Neuronal stem cell (in vitro differentiated cells): ENCODE results near the gene VPS8.
A peak's percentile ranks its signal among the peaks of the same experiment; 100 is the strongest.

Experiments used
- DNase-seq: peaks from one replicate; pipeline ENCODE4 v3.0.0-alpha.2; 2013; ENCODE audit warnings: low spot score
- H2AFZ ChIP-seq: one replicate; pipeline ENCODE4 v1.6.1; 2013; ENCODE audit warnings: mild to moderate bottlenecking, low read length, inconsistent platforms
- H2AK5ac ChIP-seq: 2 replicates; pipeline ENCODE4 v1.6.1; 2013; ENCODE audit warnings: low read depth, mild to moderate bottlenecking, inconsistent platforms, low read length, moderate library complexity, mixed read lengths
- H2BK120ac ChIP-seq: 2 replicates; pipeline ENCODE4 v1.6.1; 2013; ENCODE audit warnings: low read depth, mild to moderate bottlenecking, inconsistent platforms, low read length, moderate library complexity, mixed read lengths
- H2BK12ac ChIP-seq: one replicate; pipeline ENCODE4 v1.6.1; 2013; ENCODE audit warnings: low read length, inconsistent platforms
- H2BK15ac ChIP-seq: 2 replicates; pipeline ENCODE4 v1.6.1; 2013; ENCODE audit warnings: mild to moderate bottlenecking, low read length, inconsistent platforms, mixed read lengths
- H2BK5ac ChIP-seq: one replicate; pipeline ENCODE4 v1.6.1; 2013; ENCODE audit warnings: inconsistent platforms, mild to moderate bottlenecking, low read length, moderate library complexity
- H3K14ac ChIP-seq: one replicate; pipeline ENCODE4 v1.6.1; 2013; ENCODE audit warnings: low read length, inconsistent platforms
- H3K18ac ChIP-seq: 2 replicates; pipeline ENCODE4 v1.6.1; 2013; ENCODE audit warnings: low read length, inconsistent platforms
- H3K23ac ChIP-seq: 2 replicates; pipeline ENCODE4 v1.6.1; 2013; ENCODE audit warnings: low read depth, mild to moderate bottlenecking, mixed read lengths, low read length, inconsistent platforms; ENCODE audit not compliant: poor library complexity
- H3K27ac ChIP-seq: replicated peaks from 3 replicates; pipeline ENCODE4 v1.5.1; 2013; ENCODE audit warnings: low read length, inconsistent platforms
- H3K27me3 ChIP-seq, 3 experiments: 2 replicates each; pipeline ENCODE4 v1.6.1; 2013; ENCODE audit warnings: low read length in 3 of 3, mild to moderate bottlenecking in 2 of 3, inconsistent platforms in 1 of 3, low read depth in 1 of 3, mixed read lengths in 1 of 3, moderate library complexity in 1 of 3; ENCODE audit not compliant: control insufficient read depth in 3 of 3, insufficient read depth in 3 of 3
- H3K36me3 ChIP-seq, 2 donors: replicated peaks in 1 of 2; 2 replicates each; pipeline ENCODE4 v1.6.1; 2013; ENCODE audit warnings: low read length in 2 of 2; ENCODE audit not compliant: control insufficient read depth in 2 of 2, insufficient read depth in 2 of 2
- H3K4ac ChIP-seq: 2 replicates; pipeline ENCODE4 v1.6.1; 2013; ENCODE audit warnings: inconsistent platforms, mild to moderate bottlenecking, low read length, moderate library complexity
- H3K4me1 ChIP-seq, 2 donors: 1 replicate in 1 of 2; 2 replicates in 1 of 2; pipeline ENCODE4 v1.6.1; 2013; ENCODE audit warnings: low read length in 2 of 2, low read depth in 1 of 2; ENCODE audit not compliant: control insufficient read depth in 2 of 2, insufficient read depth in 1 of 2
- H3K4me2 ChIP-seq: one replicate; pipeline ENCODE4 v1.6.1; 2013; ENCODE audit warnings: mild to moderate bottlenecking, low read length, inconsistent platforms; ENCODE audit not compliant: insufficient read depth, poor library complexity, severe bottlenecking
- H3K4me3 ChIP-seq, 2 donors: 2 replicates each; pipeline ENCODE4 v1.5.1; 2013; ENCODE audit warnings: low read length in 2 of 2, mild to moderate bottlenecking in 2 of 2, inconsistent platforms in 1 of 2, moderate library complexity in 1 of 2
- H3K79me1 ChIP-seq: one replicate; pipeline ENCODE4 v1.6.1; 2013; ENCODE audit warnings: low read depth, mild to moderate bottlenecking, inconsistent platforms, low read length, moderate library complexity
- H3K9ac ChIP-seq: one replicate; pipeline ENCODE4 v1.6.1; 2013; ENCODE audit warnings: mild to moderate bottlenecking, low read depth, low read length, inconsistent platforms; ENCODE audit not compliant: poor library complexity
- H3K9me3 ChIP-seq, 2 donors: replicated peaks in 1 of 2; 2 replicates each; pipeline versions ENCODE3 to v1.6.1; 2013; ENCODE audit warnings: low read length in 2 of 2, mild to moderate bottlenecking in 2 of 2, inconsistent platforms in 1 of 2, low read depth in 1 of 2, mixed read lengths in 1 of 2, moderate library complexity in 1 of 2; ENCODE audit not compliant: control insufficient read depth in 2 of 2, insufficient read depth in 1 of 2
- H4K8ac ChIP-seq: one replicate; pipeline ENCODE4 v1.6.1; 2013; ENCODE audit warnings: low read depth, mild to moderate bottlenecking, inconsistent platforms, low read length, moderate library complexity
- H4K91ac ChIP-seq: one replicate; pipeline ENCODE4 v1.6.1; 2013; ENCODE audit warnings: low read length, low read depth, mild to moderate bottlenecking, inconsistent platforms; ENCODE audit not compliant: poor library complexity
- WGBS, 2 donors: extraction: QIAGEN DNeasy Blood & Tissue Kit; methylation state at CpG; one replicate each; pipeline ENCODE4 v1.1.7; 2013; ENCODE audit warnings: missing lambda C conversion rate in 2 of 2, mixed read lengths in 1 of 2; ENCODE audit not compliant: insufficient read length in 2 of 2, insufficient replicate concordance in 1 of 2; ENCODE audit errors: extremely low coverage in 2 of 2; 5-methylcytosine and 5-hydroxymethylcytosine counted together

VPS8 gene

DNA sequence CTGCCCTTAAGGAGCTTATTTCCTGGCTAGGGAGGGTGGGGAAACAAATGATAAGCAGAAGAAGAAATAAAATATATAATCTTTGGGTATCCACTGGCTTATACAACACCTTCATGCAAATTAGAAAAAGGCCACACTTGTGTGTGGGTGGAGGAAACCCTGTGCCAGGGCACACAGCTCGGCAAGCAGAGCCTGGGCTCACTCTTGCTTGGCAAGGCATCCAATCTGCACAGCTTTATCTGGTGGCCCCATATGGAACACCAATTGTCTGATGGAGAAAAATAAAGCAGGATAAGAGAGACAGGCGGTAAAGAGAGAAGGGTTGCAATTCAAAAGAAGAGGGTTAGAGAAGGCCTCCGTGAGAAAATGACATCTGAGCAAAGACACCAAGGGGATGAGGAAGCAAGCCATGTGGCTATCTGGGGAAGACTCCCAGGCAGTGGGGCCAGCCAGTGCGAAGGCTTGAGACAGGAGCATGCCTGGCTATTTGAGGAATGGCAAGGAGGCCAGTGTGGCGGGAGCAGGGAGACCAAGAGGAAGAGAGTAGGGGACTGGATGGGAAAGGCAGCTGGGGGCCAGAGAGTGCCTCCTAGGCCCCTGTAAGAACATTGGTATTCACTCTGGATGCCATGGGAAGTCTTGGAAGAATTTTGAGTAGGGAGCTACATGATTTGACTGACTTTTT lies 22.5 kb upstream of the VPS8 start:
- Histone ChIP-seq H3K27me3 (peaks cover 0 to 27% (median 0%) of the 10 kb centered on the region in 3 experiments), H3K4me3 (no peak overlapping the region), H3K27ac (no peak overlapping the region), H3K36me3 (no peaks in the 10 kb centered on the region), H3K4ac (no peak overlapping the region), H2AFZ (no peak overlapping the region), H3K14ac (no peak overlapping the region), H2BK5ac (no peak overlapping the region), H4K8ac (no peak overlapping the region), H3K23ac (no peak overlapping the region), H3K9ac (no peak overlapping the region), H3K18ac (no peak overlapping the region), H3K4me1 (peaks cover 0 to 2% of the 10 kb centered on the region in 2 donors), H2BK15ac (no peak overlapping the region), H2AK5ac (no peak overlapping the region), H4K91ac (no peak overlapping the region), H2BK12ac (no peak overlapping the region), H2BK120ac (no peak overlapping the region), H3K4me2 (no peak overlapping the region), H3K9me3 (no peaks in the 10 kb centered on the region), H3K79me1 (no peaks in the 10 kb centered on the region)
- no peak for DNase-seq
- WGBS, 2 donors: no CpG with 5 or more reads among the region's 5 CpGs

DNA sequence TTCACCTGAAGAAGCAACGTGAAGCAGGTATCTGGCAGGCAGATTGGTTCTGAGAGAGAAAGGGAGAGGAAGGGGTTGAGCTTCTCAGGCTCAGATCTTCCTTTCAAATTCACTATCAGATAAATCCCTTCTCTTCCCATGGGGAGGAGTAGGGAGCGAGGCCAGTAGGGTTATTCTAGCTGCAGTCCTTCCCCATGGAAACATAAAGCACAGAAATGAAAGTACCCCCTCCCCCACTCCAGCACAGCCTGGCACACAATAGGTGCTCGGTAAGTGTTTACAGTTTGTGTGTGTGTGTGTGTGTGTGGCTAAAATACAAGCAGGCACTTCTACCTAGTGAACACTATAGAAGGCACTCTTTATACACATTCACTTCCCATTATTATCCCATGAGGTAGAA lies 20.8 kb upstream of the VPS8 start:
- H3K18ac ChIP-seq: peak overlapping the region; percentile 41
- H2BK15ac ChIP-seq: no peak overlapping the region
- no peak overlapping the region for H2BK120ac ChIP-seq
- H3K9ac ChIP-seq: no peak overlapping the region
- no peaks in the 10 kb centered on the region for H3K79me1 ChIP-seq
- H3K23ac ChIP-seq: no peak overlapping the region
- H2BK12ac ChIP-seq: no peak overlapping the region
- H3K14ac ChIP-seq: no peak overlapping the region
- no peak overlapping the region for H2AFZ ChIP-seq
- no peak overlapping the region for H3K4me2 ChIP-seq
- H3K4ac ChIP-seq: no peak overlapping the region
- H3K9me3 ChIP-seq: no peaks in the 10 kb centered on the region
- no CpG with 5 or more reads among the region's 3 CpGs for WGBS, 2 donors
- no peaks in the 10 kb centered on the region for H3K36me3 ChIP-seq
- DNase-seq: no peak
- H2AK5ac ChIP-seq: no peak overlapping the region
- H3K4me1 ChIP-seq: peaks cover 4 to 8% of the 10 kb centered on the region in 2 donors
- H4K8ac ChIP-seq: no peak overlapping the region
- H4K91ac ChIP-seq: no peak overlapping the region
- no peak overlapping the region for H3K27ac ChIP-seq
- H3K27me3 ChIP-seq: peaks cover 0 to 14% (median 0%) of the 10 kb centered on the region in 3 experiments
- no peak overlapping the region for H2BK5ac ChIP-seq
- no peak overlapping the region for H3K4me3 ChIP-seq

DNA sequence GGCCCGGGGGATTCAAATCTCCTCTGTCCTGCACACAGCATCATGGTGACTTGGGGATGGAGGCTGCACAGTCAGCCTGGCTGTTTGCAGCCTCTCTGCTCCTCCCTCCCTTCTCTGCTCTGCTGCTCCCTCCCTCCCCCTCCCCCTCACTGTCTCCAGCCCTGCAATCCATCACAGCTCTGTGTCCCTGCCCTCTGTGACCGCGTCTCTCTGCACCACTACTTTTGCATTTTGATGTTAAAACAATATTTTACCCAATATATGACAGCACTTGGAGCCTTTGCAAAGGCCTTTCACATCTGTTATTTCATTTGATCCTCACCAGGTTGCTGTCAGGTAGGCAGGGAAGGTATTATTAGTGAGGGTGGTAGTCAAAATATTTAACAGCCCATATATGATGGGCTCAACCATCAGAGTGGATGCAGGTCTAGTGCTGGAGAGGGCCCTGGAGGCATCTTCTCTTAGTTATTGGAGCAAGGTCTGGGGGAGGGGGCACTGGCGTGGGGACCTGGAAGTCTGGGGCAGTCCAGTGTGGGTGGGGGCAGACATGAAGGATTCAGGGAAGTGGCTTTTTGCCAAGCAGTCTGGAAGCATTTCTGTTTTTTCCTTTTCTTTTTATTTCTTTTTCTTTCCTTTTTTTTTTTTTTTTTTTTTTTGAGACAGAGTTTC lies 16.3 kb upstream of the VPS8 start:
- no peak overlapping the region for H2BK120ac ChIP-seq
- H2BK12ac ChIP-seq: no peak overlapping the region
- peaks cover 6 to 10% of the 10 kb centered on the region in 2 donors for H3K4me1 ChIP-seq
- H2AK5ac ChIP-seq: no peak overlapping the region
- DNase-seq: no peak
- peak overlapping the region; percentile 8 for H3K23ac ChIP-seq
- no peaks in the 10 kb centered on the region for H3K79me1 ChIP-seq
- no peak overlapping the region for H3K4me3 ChIP-seq
- H2AFZ ChIP-seq: peak overlapping the region; percentile 70
- H3K9me3 ChIP-seq: peaks cover 3 to 4% of the 10 kb centered on the region in 2 donors
- no peak overlapping the region for H3K14ac ChIP-seq
- no peak overlapping the region for H4K91ac ChIP-seq
- no peak overlapping the region for H3K4ac ChIP-seq
- H3K27me3 ChIP-seq: peaks cover 0 to 16% (median 0%) of the 10 kb centered on the region in 3 experiments
- no peak overlapping the region for H4K8ac ChIP-seq
- WGBS, 2 donors: no CpG with 5 or more reads among the region's 4 CpGs
- no peak overlapping the region for H3K27ac ChIP-seq
- H2BK5ac ChIP-seq: no peak overlapping the region
- peak overlapping the region; percentile 10 for H2BK15ac ChIP-seq
- peak overlapping the region; percentile 89 for H3K18ac ChIP-seq
- no peak overlapping the region for H3K9ac ChIP-seq
- no peaks in the 10 kb centered on the region for H3K36me3 ChIP-seq
- no peak overlapping the region for H3K4me2 ChIP-seq

DNA sequence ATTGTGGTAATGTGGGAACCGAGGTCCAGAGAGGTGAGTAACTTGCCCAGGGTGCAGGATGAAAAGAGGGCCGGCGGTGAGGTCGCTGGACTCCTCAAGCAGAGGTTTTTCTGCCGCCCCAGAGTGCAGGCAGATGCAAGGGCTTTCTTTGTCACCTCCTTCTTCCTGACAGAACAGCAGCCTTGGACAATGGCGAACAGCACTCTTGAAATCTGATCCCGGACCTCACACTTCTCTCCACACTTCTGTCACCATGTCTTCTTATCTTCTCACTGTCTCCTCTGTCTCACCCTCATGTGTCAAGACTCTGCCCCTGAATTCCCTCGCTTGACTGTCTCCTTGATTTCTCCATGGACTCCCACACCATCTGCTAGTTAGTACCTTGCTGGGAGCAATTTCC lies 15.4 kb upstream of the VPS8 start:
- H2BK12ac ChIP-seq: no peak overlapping the region
- no peaks in the 10 kb centered on the region for H3K79me1 ChIP-seq
- no peak for DNase-seq
- no peak overlapping the region for H3K4me2 ChIP-seq
- no peak overlapping the region for H3K4ac ChIP-seq
- no peak overlapping the region for H3K18ac ChIP-seq
- no peak overlapping the region for H2BK15ac ChIP-seq
- H4K91ac ChIP-seq: no peak overlapping the region
- H2AFZ ChIP-seq: peak overlapping the region; percentile 71
- H2BK120ac ChIP-seq: peak overlapping the region; percentile 17
- H3K4me1 ChIP-seq: peaks cover 6 to 10% of the 10 kb centered on the region in 2 donors
- peaks cover 0 to 22% (median 0%) of the 10 kb centered on the region in 3 experiments for H3K27me3 ChIP-seq
- H3K36me3 ChIP-seq: no peaks in the 10 kb centered on the region
- H2AK5ac ChIP-seq: no peak overlapping the region
- no peak overlapping the region for H3K4me3 ChIP-seq
- H2BK5ac ChIP-seq: no peak overlapping the region
- peaks cover 3 to 4% of the 10 kb centered on the region in 2 donors for H3K9me3 ChIP-seq
- H4K8ac ChIP-seq: no peak overlapping the region
- H3K9ac ChIP-seq: no peak overlapping the region
- H3K23ac ChIP-seq: no peak overlapping the region
- no peak overlapping the region for H3K14ac ChIP-seq
- no peak overlapping the region for H3K27ac ChIP-seq
- no CpG with 5 or more reads among the region's 8 CpGs for WGBS, 2 donors
